Retinal pigment epithelial cell (primary cell): ENCODE measurements around the gene ADGRD2.

Experiments used
- DNase-seq: peaks from one replicate; pipeline ENCODE4 v3.0.0-alpha.2; 2010; ENCODE audit warnings: low read depth
- H3K4me3 ChIP-seq: 2 replicates; pipeline ENCODE4 v1.5.1; 2011; ENCODE audit warnings: mild to moderate bottlenecking, low read length, control low read depth, moderate library complexity
- CTCF ChIP-seq: conservative IDR thresholded peaks from 2 replicates; pipeline ENCODE4 v1.5.1; 2011; ENCODE audit warnings: low read depth, low read length, control low read depth, inconsistent platforms

The ADGRD2 gene

GRCh38 chr9:124478354-124478753, 28.1 kb downstream of the ADGRD2 start:
- H3K4me3 ChIP-seq: no peak overlapping the region
- no peak for TF ChIP-seq CTCF
- DNase-seq: no peak

- no peak for TF ChIP-seq CTCF
- no peak overlapping the region for H3K4me3 ChIP-seq
- no peak for DNase-seq
These were observed 29.1 kb downstream of the ADGRD2 start for GRCh38 chr9:124479371-124479770.

GRCh38 chr9:124479947-124480620, 29.8 kb downstream of the ADGRD2 start:
- H3K4me3 ChIP-seq: no peak overlapping the region
- no peak for DNase-seq
- no peak for TF ChIP-seq CTCF

GRCh38 chr9:124480621-124480981, 30.4 kb downstream of the ADGRD2 start:
- H3K4me3 ChIP-seq: no peak overlapping the region
- TF ChIP-seq CTCF: peak; percentile 49
- no peak for DNase-seq

GRCh38 chr9:124481115-124481514, 30.9 kb downstream of the ADGRD2 start:
- no peak for DNase-seq
- H3K4me3 ChIP-seq: no peak overlapping the region
- TF ChIP-seq CTCF: no peak

GRCh38 chr9:124482431-124483031, 32.3 kb downstream of the ADGRD2 start:
- DNase-seq: no peak
- no peak for TF ChIP-seq CTCF

GRCh38 chr9:124483481-124483880, 33.2 kb downstream of the ADGRD2 start:
- no peak for DNase-seq
- H3K4me3 ChIP-seq: no peak overlapping the region
- no peak for TF ChIP-seq CTCF

More at GRCh38 chr9:124482431-124483031, 32.3 kb downstream of the ADGRD2 start:
- no peak overlapping the region for H3K4me3 ChIP-seq
